Measurements from ENCODE around the gene GALNT2. TPM values are rescaled to one million over a fixed set of nuclear protein-coding genes. Genes with fewer than 3 reads are reported as not detected.

Gene GALNT2
- total and polyA plus RNA-seq, 9 of the 15 experiments (the other 6 are each of a cell fraction or from before 2014, with no cell fraction given): 1.6 to 106 (median 51.9) TPM

DNA sequence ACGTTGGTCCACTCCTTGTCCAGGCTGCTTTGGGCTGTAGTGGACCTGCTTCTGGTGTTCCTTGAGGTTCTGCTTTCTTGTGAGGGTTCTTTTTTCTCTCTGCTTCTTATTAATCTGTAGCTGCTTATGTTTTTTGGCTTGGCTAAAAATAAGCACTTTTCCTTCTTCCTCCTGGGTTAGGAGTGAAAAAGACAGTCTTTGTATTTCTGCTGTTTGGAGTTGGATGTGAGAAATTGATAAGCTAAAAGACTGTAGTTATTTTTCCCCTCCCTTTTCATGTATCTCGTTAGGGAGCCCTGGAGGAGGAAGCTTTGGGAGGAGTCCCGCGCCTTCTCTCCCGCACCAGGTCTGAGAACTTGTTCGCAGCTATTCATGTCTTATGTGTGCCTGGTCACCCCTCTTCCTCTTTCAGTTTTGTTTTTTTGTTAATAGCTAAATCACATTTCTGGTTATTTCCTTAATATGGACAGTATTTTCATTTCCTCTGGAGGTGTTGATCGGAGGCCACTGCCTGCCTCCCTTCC is 79.0 kb downstream of the GALNT2 start (continued):
- TF ChIP-seq, protein P1, sequence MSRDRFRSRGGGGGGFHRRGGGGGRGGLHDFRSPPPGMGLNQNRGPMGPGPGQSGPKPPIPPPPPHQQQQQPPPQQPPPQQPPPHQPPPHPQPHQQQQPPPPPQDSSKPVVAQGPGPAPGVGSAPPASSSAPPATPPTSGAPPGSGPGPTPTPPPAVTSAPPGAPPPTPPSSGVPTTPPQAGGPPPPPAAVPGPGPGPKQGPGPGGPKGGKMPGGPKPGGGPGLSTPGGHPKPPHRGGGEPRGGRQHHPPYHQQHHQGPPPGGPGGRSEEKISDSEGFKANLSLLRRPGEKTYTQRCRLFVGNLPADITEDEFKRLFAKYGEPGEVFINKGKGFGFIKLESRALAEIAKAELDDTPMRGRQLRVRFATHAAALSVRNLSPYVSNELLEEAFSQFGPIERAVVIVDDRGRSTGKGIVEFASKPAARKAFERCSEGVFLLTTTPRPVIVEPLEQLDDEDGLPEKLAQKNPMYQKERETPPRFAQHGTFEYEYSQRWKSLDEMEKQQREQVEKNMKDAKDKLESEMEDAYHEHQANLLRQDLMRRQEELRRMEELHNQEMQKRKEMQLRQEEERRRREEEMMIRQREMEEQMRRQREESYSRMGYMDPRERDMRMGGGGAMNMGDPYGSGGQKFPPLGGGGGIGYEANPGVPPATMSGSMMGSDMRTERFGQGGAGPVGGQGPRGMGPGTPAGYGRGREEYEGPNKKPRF (IDR thresholded peaks at IDR 0.05; ENCODE audit: low read depth, low read length): no peak
- TF ChIP-seq CBFA2T3 (IDR thresholded peaks at IDR 0.05) (peak; percentile 55), NELFE (IDR thresholded peaks at IDR 0.05; ENCODE audit: insufficient read depth, insufficient read length) (no peak), ZNF253 (CRISPR knock-in tag; conservative IDR thresholded peaks at IDR 0.05) (no peak), ZNF354B (CRISPR knock-in tag; IDR thresholded peaks at IDR 0.05) (no peak), HNRNPUL1 (IDR thresholded peaks at IDR 0.05; ENCODE audit: low read length) (no peak), NRF1 (conservative IDR thresholded peaks at IDR 0.05 in 1 of 2, IDR thresholded peaks at IDR 0.05 in 1 of 2) (peak in 1 of 2 experiments; percentile 35; a peak in 1 of 4 replicates), TCF3 (CRISPR knock-in tag; IDR thresholded peaks at IDR 0.05) (peak; percentile 51; the same call in 1 of the 2 replicates), JUND (IDR thresholded peaks at IDR 0.05; ENCODE audit: borderline replicate concordance, low read depth, low read length) (peak; percentile 38; the same call in 1 of the 2 replicates), JUND (tag; IDR thresholded peaks at IDR 0.05; ENCODE audit: borderline replicate concordance, low read depth, low read length) (no peak; the same call in 2 of the 3 replicates), FOXM1 (IDR thresholded peaks at IDR 0.05; ENCODE audit: low read depth) (no peak; the same call in 1 of the 2 replicates), FOXM1 (CRISPR knock-in tag; IDR thresholded peaks at IDR 0.05; ENCODE audit: low read depth) (no peak), POLR3G (IDR thresholded peaks at IDR 0.05; ENCODE audit: extremely low read depth, insufficient read length, insufficient replicate concordance) (no peak), CXXC5 (CRISPR knock-in tag; IDR thresholded peaks at IDR 0.05) (0 out of 2 replicates have a peak, but pooled peaks have one; percentile 8), NR4A1 (CRISPR knock-in tag; IDR thresholded peaks at IDR 0.05) (no peak), NR4A1 (tag; IDR thresholded peaks at IDR 0.05) (0 out of 2 replicates have a peak, but pooled peaks have one; percentile 4), JUNB (CRISPR knock-in tag; conservative IDR thresholded peaks at IDR 0.05) (no peak), MCM7 (IDR thresholded peaks at IDR 0.05) (peak in 1 of 2 experiments; percentile 98; a peak in 2 of 4 replicates), ZNF174 (CRISPR knock-in tag; IDR thresholded peaks at IDR 0.05) (no peak), SMARCE1 (IDR thresholded peaks at IDR 0.05) (peak; percentile 81; the same call in 1 of the 2 replicates), PTRF (tag; IDR thresholded peaks at IDR 0.05) (no peak), MTA1 (IDR thresholded peaks at IDR 0.05; ENCODE audit: borderline replicate concordance) (peak; percentile 63), CAMTA2 (CRISPR knock-in tag; conservative IDR thresholded peaks at IDR 0.05) (no peak)
- TF ChIP-seq, protein P2, sequence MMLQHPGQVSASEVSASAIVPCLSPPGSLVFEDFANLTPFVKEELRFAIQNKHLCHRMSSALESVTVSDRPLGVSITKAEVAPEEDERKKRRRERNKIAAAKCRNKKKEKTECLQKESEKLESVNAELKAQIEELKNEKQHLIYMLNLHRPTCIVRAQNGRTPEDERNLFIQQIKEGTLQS (IDR thresholded peaks at IDR 0.05): no peak
- TF ChIP-seq, protein P2 (CRISPR knock-in tag; conservative IDR thresholded peaks at IDR 0.05): no peak
- TF ChIP-seq, protein P3, sequence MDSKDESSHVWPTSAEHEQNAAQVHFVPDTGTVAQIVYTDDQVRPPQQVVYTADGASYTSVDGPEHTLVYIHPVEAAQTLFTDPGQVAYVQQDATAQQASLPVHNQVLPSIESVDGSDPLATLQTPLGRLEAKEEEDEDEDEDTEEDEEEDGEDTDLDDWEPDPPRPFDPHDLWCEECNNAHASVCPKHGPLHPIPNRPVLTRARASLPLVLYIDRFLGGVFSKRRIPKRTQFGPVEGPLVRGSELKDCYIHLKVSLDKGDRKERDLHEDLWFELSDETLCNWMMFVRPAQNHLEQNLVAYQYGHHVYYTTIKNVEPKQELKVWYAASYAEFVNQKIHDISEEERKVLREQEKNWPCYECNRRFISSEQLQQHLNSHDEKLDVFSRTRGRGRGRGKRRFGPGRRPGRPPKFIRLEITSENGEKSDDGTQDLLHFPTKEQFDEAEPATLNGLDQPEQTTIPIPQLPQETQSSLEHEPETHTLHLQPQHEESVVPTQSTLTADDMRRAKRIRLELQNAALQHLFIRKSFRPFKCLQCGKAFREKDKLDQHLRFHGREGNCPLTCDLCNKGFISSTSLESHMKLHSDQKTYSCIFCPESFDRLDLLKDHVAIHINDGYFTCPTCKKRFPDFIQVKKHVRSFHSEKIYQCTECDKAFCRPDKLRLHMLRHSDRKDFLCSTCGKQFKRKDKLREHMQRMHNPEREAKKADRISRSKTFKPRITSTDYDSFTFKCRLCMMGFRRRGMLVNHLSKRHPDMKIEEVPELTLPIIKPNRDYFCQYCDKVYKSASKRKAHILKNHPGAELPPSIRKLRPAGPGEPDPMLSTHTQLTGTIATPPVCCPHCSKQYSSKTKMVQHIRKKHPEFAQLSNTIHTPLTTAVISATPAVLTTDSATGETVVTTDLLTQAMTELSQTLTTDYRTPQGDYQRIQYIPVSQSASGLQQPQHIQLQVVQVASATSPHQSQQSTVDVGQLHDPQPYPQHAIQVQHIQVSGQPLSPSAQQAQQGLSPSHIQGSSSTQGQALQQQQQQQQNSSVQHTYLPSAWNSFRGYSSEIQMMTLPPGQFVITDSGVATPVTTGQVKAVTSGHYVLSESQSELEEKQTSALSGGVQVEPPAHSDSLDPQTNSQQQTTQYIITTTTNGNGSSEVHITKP (IDR thresholded peaks at IDR 0.05; ENCODE audit: partially characterized antibody): peak; percentile 43

Data from K562 (cell line).